Esophagus squamous epithelium (tissue), 4 donors: ENCODE measurements around the gene AGT.

Source experiments
- CTCF ChIP-seq, 6 experiments: fragments of 450-650 bp in 4 of 6; fragments of 200-600 bp in 2 of 6; sonication (generic) in 2 of 6; IDR thresholded peaks; one replicate each; pipeline ENCODE4 v1.5.1; 2016 to 2019; ENCODE audit warnings: antibody characterized with exemption in 6 of 6, mild to moderate bottlenecking in 4 of 6, moderate library complexity in 4 of 6
- POLR2A ChIP-seq, 4 donors: fragments of 450-650 bp; IDR thresholded peaks; one replicate each; pipeline ENCODE4 v1.6.1; 2017; ENCODE audit warnings: antibody characterized with exemption in 4 of 4, mild to moderate bottlenecking in 4 of 4, moderate library complexity in 3 of 4

GRCh38 chr1:230717251-230717650 lies 3.3 kb upstream of the AGT start:
- no peak for TF ChIP-seq CTCF (IDR thresholded peaks at IDR 0.05)
- TF ChIP-seq POLR2A (IDR thresholded peaks at IDR 0.05) = no peak
